ENCODE measurements around the gene OR51T1.

OR51T1 gene

DNA sequence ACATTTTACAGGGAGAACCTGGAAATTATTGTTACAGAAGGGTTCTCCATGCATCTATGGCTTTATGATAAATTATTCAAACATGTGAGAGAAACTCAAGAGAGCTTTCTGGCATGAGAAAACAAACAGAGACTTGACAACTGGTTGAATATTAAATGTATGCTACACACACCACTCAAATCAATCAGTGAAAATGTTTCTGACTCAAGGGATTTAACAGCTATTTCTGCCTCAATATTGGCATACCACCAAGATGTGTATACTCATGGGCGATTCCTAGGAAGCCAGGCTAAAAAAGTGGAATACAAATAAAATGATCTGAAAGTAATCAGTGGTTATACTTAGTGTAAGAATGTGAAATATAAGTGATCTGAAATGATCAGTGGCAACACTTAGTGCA is 15.8 kb upstream of the OR51T1 start:
- Histone ChIP-seq H3K4me2 (ENCODE audit: low read depth, low read length) (no peak overlapping the region), H3F3A (ENCODE audit: insufficient read depth, low read length) (no peaks in the 10 kb centered on the region)
- no peak for DNase-seq

DNA sequence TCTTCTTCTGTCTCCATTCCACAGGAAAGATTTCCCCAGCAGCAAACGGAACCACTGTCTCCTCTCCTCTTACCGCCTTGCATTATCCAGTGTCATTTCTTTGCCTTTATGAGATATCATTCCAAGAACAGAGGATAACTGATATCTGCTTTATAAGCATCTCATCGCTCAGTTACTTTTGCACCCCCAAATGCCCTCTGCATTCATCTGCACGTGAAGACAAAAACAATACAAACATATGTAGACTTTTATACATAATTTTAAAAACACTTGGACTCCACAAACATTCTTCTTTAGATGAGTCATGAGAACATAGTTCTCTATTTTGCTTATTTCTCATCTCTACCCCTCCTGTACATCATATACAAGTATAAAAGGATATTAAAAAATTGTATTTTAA is 512 bp upstream of the OR51T1 start:
- no peak overlapping the region for H3K4me3 ChIP-seq (ENCODE audit: low read length)
- no peak overlapping the region for H3K9ac ChIP-seq (ENCODE audit: low read length)
- no peaks in the 10 kb centered on the region for H3K36me3 ChIP-seq (replicated peaks; ENCODE audit: insufficient read depth, low read length)
- no peaks in the 10 kb centered on the region for H3K4me1 ChIP-seq (ENCODE audit: low read length)
- no peaks in the 10 kb centered on the region for H3K27me3 ChIP-seq (replicated peaks; ENCODE audit: insufficient read depth, low read length)
- H4K20me1 ChIP-seq (ENCODE audit: insufficient read depth, low read length): no peaks in the 10 kb centered on the region
- TF ChIP-seq EZH2 (optimal IDR thresholded peaks at IDR 0.05; ENCODE audit: low read depth, low read length) (no peak), EZH2phosphoT487 (IDR thresholded peaks at IDR 0.05; ENCODE audit: low read length) (no peak)
- TF ChIP-seq, protein P1, sequence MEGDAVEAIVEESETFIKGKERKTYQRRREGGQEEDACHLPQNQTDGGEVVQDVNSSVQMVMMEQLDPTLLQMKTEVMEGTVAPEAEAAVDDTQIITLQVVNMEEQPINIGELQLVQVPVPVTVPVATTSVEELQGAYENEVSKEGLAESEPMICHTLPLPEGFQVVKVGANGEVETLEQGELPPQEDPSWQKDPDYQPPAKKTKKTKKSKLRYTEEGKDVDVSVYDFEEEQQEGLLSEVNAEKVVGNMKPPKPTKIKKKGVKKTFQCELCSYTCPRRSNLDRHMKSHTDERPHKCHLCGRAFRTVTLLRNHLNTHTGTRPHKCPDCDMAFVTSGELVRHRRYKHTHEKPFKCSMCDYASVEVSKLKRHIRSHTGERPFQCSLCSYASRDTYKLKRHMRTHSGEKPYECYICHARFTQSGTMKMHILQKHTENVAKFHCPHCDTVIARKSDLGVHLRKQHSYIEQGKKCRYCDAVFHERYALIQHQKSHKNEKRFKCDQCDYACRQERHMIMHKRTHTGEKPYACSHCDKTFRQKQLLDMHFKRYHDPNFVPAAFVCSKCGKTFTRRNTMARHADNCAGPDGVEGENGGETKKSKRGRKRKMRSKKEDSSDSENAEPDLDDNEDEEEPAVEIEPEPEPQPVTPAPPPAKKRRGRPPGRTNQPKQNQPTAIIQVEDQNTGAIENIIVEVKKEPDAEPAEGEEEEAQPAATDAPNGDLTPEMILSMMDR (IDR thresholded peaks at IDR 0.05; ENCODE audit: low read length): no peak
- no peaks in the 10 kb centered on the region for H3F3A ChIP-seq (ENCODE audit: insufficient read depth, low read length)
- H3K4me2 ChIP-seq (ENCODE audit: low read depth, low read length): no peak overlapping the region
- no peaks in the 10 kb centered on the region for H3K79me2 ChIP-seq (ENCODE audit: low read length)
- no peak for DNase-seq
- H3K27ac ChIP-seq (ENCODE audit: low read length): no peak overlapping the region
- no peak overlapping the region for H2AFZ ChIP-seq (ENCODE audit: low read length)
- no peaks in the 10 kb centered on the region for H3K9me2 ChIP-seq (replicated peaks; ENCODE audit: insufficient read depth, low read length)
- H3K9me3 ChIP-seq (replicated peaks; ENCODE audit: insufficient read depth, low read length): no peaks in the 10 kb centered on the region

More for the DNA sequence above, 15.8 kb upstream of the OR51T1 start:
- Histone ChIP-seq H4K20me1 (ENCODE audit: insufficient read depth, low read length) (no peaks in the 10 kb centered on the region), H3K27ac (ENCODE audit: low read length) (no peak overlapping the region), H3K79me2 (ENCODE audit: low read length) (no peaks in the 10 kb centered on the region), H3K36me3 (replicated peaks; ENCODE audit: insufficient read depth, low read length) (no peaks in the 10 kb centered on the region), H3K9me3 (replicated peaks; ENCODE audit: insufficient read depth, low read length) (no peaks in the 10 kb centered on the region), H2AFZ (ENCODE audit: low read length) (no peak overlapping the region), H3K4me3 (ENCODE audit: low read length) (no peak overlapping the region), H3K4me1 (ENCODE audit: low read length) (no peaks in the 10 kb centered on the region), H3K27me3 (replicated peaks; ENCODE audit: insufficient read depth, low read length) (no peaks in the 10 kb centered on the region), H3K9me2 (replicated peaks; ENCODE audit: insufficient read depth, low read length) (no peaks in the 10 kb centered on the region), H3K9ac (ENCODE audit: low read length) (no peak overlapping the region)
- no peak for TF ChIP-seq EZH2phosphoT487 (IDR thresholded peaks at IDR 0.05; ENCODE audit: low read length)
- TF ChIP-seq, protein P1 (IDR thresholded peaks at IDR 0.05; ENCODE audit: low read length): no peak
- no peak for TF ChIP-seq EZH2 (optimal IDR thresholded peaks at IDR 0.05; ENCODE audit: low read depth, low read length)

DNA sequence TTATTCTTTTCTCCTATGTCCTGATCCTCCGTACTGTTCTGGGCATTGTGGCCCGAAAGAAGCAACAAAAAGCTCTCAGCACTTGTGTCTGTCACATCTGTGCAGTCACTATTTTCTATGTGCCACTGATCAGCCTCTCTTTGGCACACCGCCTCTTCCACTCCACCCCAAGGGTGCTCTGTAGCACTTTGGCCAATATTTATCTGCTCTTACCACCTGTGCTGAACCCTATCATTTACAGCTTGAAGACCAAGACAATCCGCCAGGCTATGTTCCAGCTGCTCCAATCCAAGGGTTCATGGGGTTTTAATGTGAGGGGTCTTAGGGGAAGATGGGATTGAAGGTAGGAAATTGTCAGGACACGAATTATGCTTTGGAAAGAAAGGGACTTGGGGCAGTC is 843 bp downstream of the OR51T1 start:
- Histone ChIP-seq H3K9ac (ENCODE audit: low read length) (no peak overlapping the region), H3K4me2 (ENCODE audit: low read depth, low read length) (no peak overlapping the region)

More for the DNA sequence above, 843 bp downstream of the OR51T1 start:
- Histone ChIP-seq H3F3A (ENCODE audit: insufficient read depth, low read length) (no peaks in the 10 kb centered on the region), H4K20me1 (ENCODE audit: insufficient read depth, low read length) (no peaks in the 10 kb centered on the region), H3K9me2 (replicated peaks; ENCODE audit: insufficient read depth, low read length) (no peaks in the 10 kb centered on the region), H3K9me3 (replicated peaks; ENCODE audit: insufficient read depth, low read length) (no peaks in the 10 kb centered on the region), H3K36me3 (replicated peaks; ENCODE audit: insufficient read depth, low read length) (no peaks in the 10 kb centered on the region), H2AFZ (ENCODE audit: low read length) (no peak overlapping the region), H3K4me3 (ENCODE audit: low read length) (no peak overlapping the region), H3K27me3 (replicated peaks; ENCODE audit: insufficient read depth, low read length) (no peaks in the 10 kb centered on the region), H3K27ac (ENCODE audit: low read length) (no peak overlapping the region), H3K4me1 (ENCODE audit: low read length) (no peaks in the 10 kb centered on the region), H3K79me2 (ENCODE audit: low read length) (no peaks in the 10 kb centered on the region)
- DNase-seq: no peak
- TF ChIP-seq EZH2 (optimal IDR thresholded peaks at IDR 0.05; ENCODE audit: low read depth, low read length) (no peak), EZH2phosphoT487 (IDR thresholded peaks at IDR 0.05; ENCODE audit: low read length) (no peak)
- TF ChIP-seq, protein P1 (IDR thresholded peaks at IDR 0.05; ENCODE audit: low read length): no peak

Measured in MM.1S (cell line).